Choroid plexus epithelial cell (primary cell): ENCODE results near the gene VEGFA.
A peak's percentile ranks its signal among the peaks of the same experiment; 100 is the strongest.

Experiments used
- DNase-seq: peaks from one replicate; pipeline ENCODE4 v3.0.0-alpha.2; 2010; ENCODE audit warnings: low read depth
- H3K4me3 ChIP-seq: 2 replicates; pipeline ENCODE4 v1.5.1; 2011; ENCODE audit warnings: low read depth, mild to moderate bottlenecking, control low read depth, low read length, moderate library complexity
- TF ChIP-seq, protein P1 (sequence below): conservative IDR thresholded peaks from 2 replicates; pipeline ENCODE4 v1.5.1; 2011; ENCODE audit warnings: low read depth, mild to moderate bottlenecking, control low read depth, inconsistent platforms, low read length, moderate library complexity

Gene VEGFA

DNA sequence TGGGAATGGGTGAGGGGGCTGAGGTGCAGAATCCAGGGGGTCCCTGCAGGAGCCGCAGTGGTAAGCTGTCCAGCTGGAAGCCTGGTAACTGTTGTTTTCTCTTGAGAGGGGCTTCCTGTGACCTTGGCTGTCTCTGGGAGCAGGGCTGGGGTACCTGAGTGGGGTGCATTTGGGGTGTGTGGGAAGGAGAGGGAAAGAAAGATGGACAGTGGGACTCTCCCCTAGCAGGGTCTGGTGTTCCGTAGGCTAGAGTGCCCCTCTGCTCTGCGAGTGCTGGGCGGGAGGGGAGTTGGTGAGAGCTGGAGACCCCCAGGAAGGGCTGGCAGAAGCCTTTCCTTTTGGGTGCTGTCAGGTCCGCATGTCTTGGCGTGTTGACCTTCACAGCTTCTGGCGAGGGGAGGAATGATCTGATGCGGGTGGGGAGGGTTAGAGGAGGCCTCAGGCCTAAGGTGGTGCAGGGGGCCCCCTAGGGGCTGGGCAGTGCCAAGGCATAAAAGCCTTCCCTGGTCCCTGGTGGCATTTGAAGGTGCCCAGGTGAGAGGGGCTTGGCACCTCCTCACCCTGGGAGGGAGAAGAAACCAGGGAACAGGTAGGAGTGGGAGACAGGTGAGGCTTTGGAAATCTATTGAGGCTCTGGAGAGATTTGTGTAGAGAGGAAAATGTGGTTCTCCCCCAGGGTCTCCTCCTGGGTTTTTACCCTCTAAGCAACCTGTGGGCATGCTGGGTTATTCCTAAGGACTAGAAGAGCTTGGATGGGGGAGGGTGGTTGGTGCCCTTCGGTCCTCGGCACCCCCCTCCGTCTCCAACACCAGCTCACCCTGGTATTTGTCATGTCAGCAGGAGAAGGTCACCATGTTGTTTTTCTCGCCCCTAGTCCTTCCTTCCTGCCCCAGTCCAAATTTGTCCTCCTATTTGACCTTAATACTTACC is 3.3 kb downstream of the VEGFA start:
- peak overlapping the region; percentile 92 for H3K4me3 ChIP-seq
- TF ChIP-seq, protein P1, sequence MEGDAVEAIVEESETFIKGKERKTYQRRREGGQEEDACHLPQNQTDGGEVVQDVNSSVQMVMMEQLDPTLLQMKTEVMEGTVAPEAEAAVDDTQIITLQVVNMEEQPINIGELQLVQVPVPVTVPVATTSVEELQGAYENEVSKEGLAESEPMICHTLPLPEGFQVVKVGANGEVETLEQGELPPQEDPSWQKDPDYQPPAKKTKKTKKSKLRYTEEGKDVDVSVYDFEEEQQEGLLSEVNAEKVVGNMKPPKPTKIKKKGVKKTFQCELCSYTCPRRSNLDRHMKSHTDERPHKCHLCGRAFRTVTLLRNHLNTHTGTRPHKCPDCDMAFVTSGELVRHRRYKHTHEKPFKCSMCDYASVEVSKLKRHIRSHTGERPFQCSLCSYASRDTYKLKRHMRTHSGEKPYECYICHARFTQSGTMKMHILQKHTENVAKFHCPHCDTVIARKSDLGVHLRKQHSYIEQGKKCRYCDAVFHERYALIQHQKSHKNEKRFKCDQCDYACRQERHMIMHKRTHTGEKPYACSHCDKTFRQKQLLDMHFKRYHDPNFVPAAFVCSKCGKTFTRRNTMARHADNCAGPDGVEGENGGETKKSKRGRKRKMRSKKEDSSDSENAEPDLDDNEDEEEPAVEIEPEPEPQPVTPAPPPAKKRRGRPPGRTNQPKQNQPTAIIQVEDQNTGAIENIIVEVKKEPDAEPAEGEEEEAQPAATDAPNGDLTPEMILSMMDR, result peak; percentile 81
- peak; percentile 52 for DNase-seq

DNA sequence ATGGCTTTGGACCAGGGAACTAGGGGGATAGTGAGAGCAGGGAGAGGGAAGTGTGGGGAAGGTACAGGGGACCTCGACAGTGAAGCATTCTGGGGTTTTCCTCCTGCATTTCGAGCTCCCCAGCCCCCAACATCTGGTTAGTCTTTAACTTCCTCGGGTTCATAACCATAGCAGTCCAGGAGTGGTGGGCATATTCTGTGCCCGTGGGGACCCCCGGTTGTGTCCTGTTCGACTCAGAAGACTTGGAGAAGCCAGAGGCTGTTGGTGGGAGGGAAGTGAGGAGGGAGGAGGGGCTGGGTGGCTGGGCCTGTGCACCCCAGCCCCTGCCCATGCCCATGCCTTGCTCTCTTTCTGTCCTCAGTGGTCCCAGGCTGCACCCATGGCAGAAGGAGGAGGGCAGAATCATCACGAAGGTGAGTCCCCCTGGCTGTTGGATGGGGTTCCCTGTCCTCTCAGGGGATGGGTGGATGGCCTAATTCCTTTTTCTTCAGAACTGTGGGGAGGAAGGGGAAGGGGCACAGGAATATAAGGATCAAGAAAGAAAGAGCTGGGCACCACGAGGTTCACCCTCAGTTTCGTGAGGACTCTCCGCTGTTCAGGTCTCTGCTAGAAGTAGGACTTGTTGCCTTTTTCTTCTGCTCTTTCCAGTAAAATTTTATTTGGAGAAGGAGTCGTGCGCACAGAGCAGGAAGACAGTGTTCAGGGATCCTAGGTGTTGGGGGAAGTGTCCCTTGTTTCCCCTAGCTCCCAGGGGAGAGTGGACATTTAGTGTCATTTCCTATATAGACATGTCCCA is 4.2 kb downstream of the VEGFA start:
- TF ChIP-seq, protein P1, result no peak
- H3K4me3 ChIP-seq, result no peak overlapping the region

DNA sequence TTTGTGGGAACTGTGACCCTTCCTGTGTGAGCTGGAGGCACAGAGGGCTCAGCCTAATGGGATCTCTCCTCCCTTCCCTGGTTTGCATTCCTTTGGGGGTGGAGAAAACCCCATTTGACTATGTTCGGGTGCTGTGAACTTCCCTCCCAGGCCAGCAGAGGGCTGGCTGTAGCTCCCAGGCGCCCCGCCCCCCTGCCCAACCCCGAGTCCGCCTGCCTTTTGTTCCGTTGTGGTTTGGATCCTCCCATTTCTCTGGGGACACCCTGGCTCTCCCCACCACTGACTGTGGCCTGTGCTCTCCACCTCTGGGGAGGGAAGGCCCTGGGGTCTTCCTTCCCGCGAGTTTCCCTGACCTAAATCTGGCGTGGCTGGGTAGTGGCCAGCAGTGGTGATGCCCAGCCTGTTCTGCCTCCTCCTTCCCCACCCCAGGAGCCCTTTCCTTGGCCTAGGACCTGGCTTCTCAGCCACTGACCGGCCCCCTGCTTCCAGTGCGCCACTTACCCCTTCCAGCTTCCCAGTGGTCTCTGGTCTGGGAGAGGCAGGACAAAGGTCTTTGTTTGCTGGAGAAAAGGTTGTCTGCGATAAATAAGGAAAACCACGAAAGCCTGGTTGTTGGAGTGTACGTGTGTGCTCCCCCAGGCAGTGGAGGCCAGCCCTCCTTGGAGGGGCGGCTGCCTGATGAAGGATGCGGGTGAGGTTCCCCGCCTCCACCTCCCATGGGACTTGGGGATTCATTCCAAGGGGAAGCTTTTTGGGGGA is 4.9 kb downstream of the VEGFA start:
- peak overlapping the region; percentile 46 for H3K4me3 ChIP-seq
- TF ChIP-seq, protein P1, result peak; percentile 90
- DNase-seq, result peak; percentile 66

More for the DNA sequence above, 4.2 kb downstream of the VEGFA start:
- DNase-seq, result no peak

DNA sequence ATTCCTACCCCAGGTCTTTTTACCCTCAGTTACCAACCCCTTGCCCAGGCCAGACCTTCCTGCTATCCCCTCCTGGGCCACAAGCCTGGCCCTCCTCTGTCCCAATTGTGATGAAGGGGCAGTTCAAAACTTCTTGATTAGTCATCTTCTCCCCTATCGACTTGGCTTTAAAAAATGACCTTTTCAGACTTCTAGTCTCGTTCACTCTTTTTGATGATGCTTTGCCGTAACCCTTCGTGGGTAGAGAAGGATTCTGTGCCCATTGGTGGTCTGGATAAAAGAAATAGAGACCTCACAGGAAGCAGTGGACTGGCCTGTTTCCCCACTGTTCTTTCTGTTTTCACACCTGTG is 5.5 kb downstream of the VEGFA start:
- no peak for DNase-seq
- H3K4me3 ChIP-seq, result no peak overlapping the region
- TF ChIP-seq, protein P1, result no peak

DNA sequence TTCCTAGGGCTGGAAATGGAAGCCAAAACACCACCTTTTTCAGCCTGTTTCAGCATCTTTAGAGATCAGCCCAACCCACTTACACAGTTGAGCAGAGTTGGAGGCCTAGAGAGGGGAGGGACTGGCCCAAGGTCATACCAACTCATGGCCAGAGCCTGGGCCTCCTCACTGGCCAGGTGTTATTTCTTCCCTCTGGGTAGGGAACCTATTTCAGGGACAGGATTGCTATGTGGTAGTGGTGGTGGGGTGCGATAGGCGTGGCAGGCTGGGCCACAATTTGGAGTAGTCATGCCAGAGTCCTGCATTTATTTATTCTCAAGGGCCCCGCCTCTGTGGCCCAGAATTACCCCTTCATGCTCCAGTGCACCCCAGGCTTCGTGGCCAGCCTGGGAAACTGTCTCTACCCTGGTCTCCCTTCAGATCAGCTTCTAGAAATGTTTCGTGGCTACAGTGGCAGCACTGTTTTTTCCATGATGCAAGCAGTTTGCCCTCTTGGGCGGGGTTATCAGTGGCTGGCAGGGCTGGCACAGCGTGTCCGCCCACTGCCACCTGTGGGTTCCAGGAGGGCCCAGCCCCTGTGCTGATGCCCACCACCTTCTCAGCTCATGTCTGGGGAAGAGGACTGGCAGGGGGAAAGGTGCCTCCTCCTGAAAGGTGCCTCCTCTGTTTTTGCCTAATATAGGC is 6.2 kb downstream of the VEGFA start:
- TF ChIP-seq, protein P1, result no peak
- no peak for DNase-seq
- H3K4me3 ChIP-seq, result no peak overlapping the region
